H1 (cell line): ENCODE data around the gene TMBIM4. TPM values are rescaled to one million over a fixed set of nuclear protein-coding genes. Genes with fewer than 3 reads are reported as not detected.

Experiments
- FOSL1 ChIP-seq: IDR thresholded peaks from 2 replicates; pipeline ENCODE4 v1.6.1; 2011; ENCODE audit warnings: mild to moderate bottlenecking, low read depth, low read length, moderate library complexity; ENCODE audit not compliant: insufficient read depth
- SIX5 ChIP-seq: IDR thresholded peaks from 2 replicates; pipeline ENCODE4 v1.6.1; 2011; ENCODE audit warnings: mild to moderate bottlenecking, low read depth, low read length
- polyA plus RNA-seq, 7 experiments: library from polyadenylated mRNA; depleted of rRNA in 3 of 7; stranded (reverse) in 5 of 7; unstranded in 2 of 7; fragments of >200 nt in 5 of 7; fragments of 200-250 nt in 2 of 7; gene quantifications; 1 replicate in 5 of 7; 2 replicates in 1 of 7; 4 replicates in 1 of 7; pipeline versions ENCODE4 v1.2.1 to v1.2.3, GENCODE V29; 2011 to 2013; ENCODE audit warnings: missing spikeins in 2 of 7, mixed read lengths in 2 of 7
- total RNA-seq: library from RNA; stranded (reverse); fragmentation: NEBNext Ultra II Directional; extraction: Animal tissue kit (Norgen Biotek cat#: 25700); gene quantifications from 2 replicates; pipeline ENCODE4 v1.2.1, GENCODE V29; 2021
- TF ChIP-seq, protein P1 (sequence below): IDR thresholded peaks from 2 replicates; pipeline ENCODE4 v1.6.1; 2011; ENCODE audit warnings: low read depth, mild to moderate bottlenecking, low read length; ENCODE audit not compliant: insufficient read depth
- TF ChIP-seq, protein P2 (sequence below): IDR thresholded peaks from 2 replicates; pipeline ENCODE4 v1.6.1; 2012; ENCODE audit warnings: inconsistent platforms

TMBIM4 gene
- total and polyA plus RNA-seq, 2 of the 8 experiments (the other 6 are each of a cell fraction or from before 2014, with no cell fraction given) = 12.8 to 46.6 TPM

DNA sequence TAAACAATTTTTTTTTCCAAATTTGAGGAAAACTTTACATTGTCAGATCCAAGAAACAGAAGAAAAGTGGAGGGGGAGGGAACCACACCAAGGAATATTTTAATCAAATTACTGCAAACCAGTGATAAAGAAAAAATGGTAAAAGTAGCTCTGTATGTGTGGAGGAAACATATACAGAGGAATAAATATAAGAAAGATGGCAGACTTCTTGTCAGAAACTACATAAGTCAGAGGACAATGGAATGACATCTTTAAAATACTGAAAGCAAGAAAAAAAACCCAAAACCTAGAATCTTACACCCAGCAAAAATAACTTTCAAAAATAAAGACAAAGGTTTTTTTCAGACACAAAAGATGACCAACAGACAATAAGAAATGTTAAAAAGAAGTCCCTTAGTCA lies 29.1 kb downstream of the TMBIM4 start (continued):
- TF ChIP-seq, protein P1, sequence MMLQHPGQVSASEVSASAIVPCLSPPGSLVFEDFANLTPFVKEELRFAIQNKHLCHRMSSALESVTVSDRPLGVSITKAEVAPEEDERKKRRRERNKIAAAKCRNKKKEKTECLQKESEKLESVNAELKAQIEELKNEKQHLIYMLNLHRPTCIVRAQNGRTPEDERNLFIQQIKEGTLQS = no peak
- TF ChIP-seq SIX5 (no peak), FOSL1 (no peak)
- TF ChIP-seq, protein P2, sequence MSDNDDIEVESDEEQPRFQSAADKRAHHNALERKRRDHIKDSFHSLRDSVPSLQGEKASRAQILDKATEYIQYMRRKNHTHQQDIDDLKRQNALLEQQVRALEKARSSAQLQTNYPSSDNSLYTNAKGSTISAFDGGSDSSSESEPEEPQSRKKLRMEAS = no peak
- TF ChIP-seq, all 59 proteins: peak for 0
